Uterus (tissue), 4 donors: ENCODE data around the gene E2F4. TPM values are rescaled to one million over a fixed set of nuclear protein-coding genes. Genes with fewer than 3 reads are reported as not detected.

Experiments
- DNase-seq, 2 donors: peaks; one replicate each; pipeline ENCODE4 v3.0.0-alpha.2; 2019 to 2020
- H3K27ac ChIP-seq, 2 donors: fragments of 200-600 bp; sonication (generic); 1 replicate in 1 of 2; 2 replicates in 1 of 2; pipeline ENCODE4 v1.5.1; 2016 to 2018
- H3K27me3 ChIP-seq, 2 donors: fragments of 200-600 bp; sonication (generic); one replicate each; pipeline ENCODE4 v1.5.1; 2018 to 2019; ENCODE audit warnings: control low read depth in 1 of 2
- H3K36me3 ChIP-seq, 2 donors: fragments of 200-600 bp; sonication (generic); one replicate each; pipeline ENCODE4 v1.5.1; 2019; ENCODE audit warnings: control low read depth in 1 of 2
- H3K4me1 ChIP-seq, 2 donors: fragments of 200-600 bp; sonication (generic); one replicate each; pipeline ENCODE4 v1.5.1; 2018 to 2019; ENCODE audit warnings: control low read depth in 1 of 2
- H3K4me3 ChIP-seq, 2 donors: fragments of 200-600 bp; sonication (generic); 1 replicate in 1 of 2; 2 replicates in 1 of 2; pipeline ENCODE4 v1.5.1; 2018 to 2019; ENCODE audit warnings: mild to moderate bottlenecking in 1 of 2
- H3K9me3 ChIP-seq, 2 donors: fragments of 200-600 bp; sonication (generic); one replicate each; pipeline ENCODE4 v1.5.1; 2019; ENCODE audit warnings: control low read depth in 1 of 2
- POLR2A ChIP-seq, 2 donors: fragments of 450-650 bp; IDR thresholded peaks; one replicate each; pipeline ENCODE4 v1.6.1; 2016; ENCODE audit warnings: antibody characterized with exemption in 2 of 2, mild to moderate bottlenecking in 1 of 2, moderate library complexity in 1 of 2
- intact Hi-C: fragments of 100-400 bp; cut with DNase I; formaldehyde crosslinking; loops from one replicate; pipeline ENCODE4 v1.15.1; 2023; ENCODE audit warnings: low total_unique reads
- total RNA-seq, 4 donors: library from RNA; depleted of rRNA in 3 of 4; stranded (reverse); fragments of >200 nt in 3 of 4; gene quantifications; one replicate each; pipeline versions ENCODE4 v1.1.0 to v1.2.4, GENCODE V29; 2014 to 2023
- TF ChIP-seq, protein P1 (sequence below), 4 experiments: fragments of 200-600 bp in 2 of 4; fragments of 450-650 bp in 2 of 4; sonication (generic) in 2 of 4; IDR thresholded peaks; one replicate each; pipeline ENCODE4 v1.5.1; 2016 to 2019; ENCODE audit warnings: antibody characterized with exemption in 4 of 4, mild to moderate bottlenecking in 2 of 4, moderate library complexity in 1 of 4
- donor health status: DM: yes; HTN: yes; CAD: no.

The E2F4 gene
- total RNA-seq, 4 donors from 2014 or later = 49.2 to 294 (median 77.1) TPM

DNA sequence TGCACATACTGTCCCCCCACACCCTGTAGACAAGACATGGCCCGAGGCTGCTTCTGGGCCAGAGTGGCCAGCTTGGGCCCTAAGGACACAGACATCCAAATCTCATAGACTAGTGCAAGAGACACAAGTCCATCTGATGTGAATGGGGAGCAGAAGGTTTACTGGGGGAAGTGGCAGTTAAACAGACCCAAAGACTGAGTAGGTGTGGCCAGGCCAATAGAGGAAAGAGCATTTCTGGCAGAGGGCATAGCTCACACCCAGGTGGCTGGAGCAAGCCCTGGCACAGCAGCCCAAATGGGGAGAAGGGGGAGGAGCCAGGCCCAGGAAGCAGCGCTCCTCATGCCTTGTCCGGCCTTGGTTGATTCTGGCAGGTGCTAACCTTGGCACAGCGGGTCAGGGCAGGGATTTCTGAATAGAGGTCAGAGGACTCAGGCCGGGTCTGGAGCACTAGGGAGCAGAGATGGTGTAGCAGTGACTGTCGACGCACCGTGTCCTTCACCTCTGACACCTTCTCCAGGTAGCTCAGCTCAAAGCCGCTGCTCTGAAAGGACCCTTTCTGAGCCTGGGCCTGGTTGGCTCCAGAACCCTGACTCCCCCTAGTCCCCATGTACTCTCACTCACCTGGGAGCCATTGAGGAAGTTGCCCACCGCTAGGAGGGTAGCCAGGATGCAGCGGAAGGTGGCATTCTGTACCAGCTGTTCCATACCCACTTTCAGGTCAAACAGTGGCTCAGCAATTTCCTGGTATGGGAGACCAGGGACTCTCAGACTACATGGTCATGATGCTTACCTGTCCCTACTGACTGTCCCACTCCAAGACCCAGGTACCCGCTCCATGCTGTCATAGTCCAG lies 39.1 kb downstream of the E2F4 start:
- intact Hi-C loops = no loop called here
- TF ChIP-seq, protein P1, sequence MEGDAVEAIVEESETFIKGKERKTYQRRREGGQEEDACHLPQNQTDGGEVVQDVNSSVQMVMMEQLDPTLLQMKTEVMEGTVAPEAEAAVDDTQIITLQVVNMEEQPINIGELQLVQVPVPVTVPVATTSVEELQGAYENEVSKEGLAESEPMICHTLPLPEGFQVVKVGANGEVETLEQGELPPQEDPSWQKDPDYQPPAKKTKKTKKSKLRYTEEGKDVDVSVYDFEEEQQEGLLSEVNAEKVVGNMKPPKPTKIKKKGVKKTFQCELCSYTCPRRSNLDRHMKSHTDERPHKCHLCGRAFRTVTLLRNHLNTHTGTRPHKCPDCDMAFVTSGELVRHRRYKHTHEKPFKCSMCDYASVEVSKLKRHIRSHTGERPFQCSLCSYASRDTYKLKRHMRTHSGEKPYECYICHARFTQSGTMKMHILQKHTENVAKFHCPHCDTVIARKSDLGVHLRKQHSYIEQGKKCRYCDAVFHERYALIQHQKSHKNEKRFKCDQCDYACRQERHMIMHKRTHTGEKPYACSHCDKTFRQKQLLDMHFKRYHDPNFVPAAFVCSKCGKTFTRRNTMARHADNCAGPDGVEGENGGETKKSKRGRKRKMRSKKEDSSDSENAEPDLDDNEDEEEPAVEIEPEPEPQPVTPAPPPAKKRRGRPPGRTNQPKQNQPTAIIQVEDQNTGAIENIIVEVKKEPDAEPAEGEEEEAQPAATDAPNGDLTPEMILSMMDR (IDR thresholded peaks at IDR 0.05) = no peak
- TF ChIP-seq POLR2A (IDR thresholded peaks at IDR 0.05) = no peak
- Histone ChIP-seq H3K9me3 (no peaks in the 10 kb centered on the region), H3K36me3 (no peaks in the 10 kb centered on the region), H3K4me3 (no peak overlapping the region), H3K27me3 (no peaks in the 10 kb centered on the region), H3K27ac (no peak overlapping the region), H3K4me1 (peaks cover 4 to 7% of the 10 kb centered on the region in 2 donors)
- DNase-seq = no peak

DNA sequence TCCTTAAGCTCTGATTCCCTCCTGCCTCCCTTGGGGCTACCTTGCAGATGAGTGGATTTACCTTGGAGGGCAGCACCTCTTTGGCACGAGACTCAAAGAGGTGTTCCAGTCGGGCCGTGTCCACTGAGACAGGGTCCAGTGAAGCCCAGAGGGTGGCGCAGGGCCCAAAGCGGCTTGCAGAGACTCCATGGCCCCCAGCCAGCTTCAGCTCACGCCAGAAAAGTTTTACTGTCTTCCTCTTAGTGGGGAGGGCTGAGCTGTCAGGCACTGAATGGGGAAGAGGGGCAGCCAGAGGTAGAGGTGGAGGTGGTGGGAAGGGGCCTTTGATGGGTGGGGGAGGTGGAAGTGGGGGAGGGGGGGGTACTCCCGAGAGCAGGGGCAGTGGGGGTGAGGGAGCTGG lies 41.6 kb downstream of the E2F4 start:
- Histone ChIP-seq H3K4me3 (no peak overlapping the region), H3K9me3 (no peaks in the 10 kb centered on the region), H3K4me1 (no peaks in the 10 kb centered on the region), H3K27me3 (no peaks in the 10 kb centered on the region), H3K36me3 (no peaks in the 10 kb centered on the region), H3K27ac (no peak overlapping the region)
- intact Hi-C loops = no loop called here
- no peak for TF ChIP-seq POLR2A (IDR thresholded peaks at IDR 0.05)
- TF ChIP-seq, protein P1 (IDR thresholded peaks at IDR 0.05) = no peak
- DNase-seq = no peak

DNA sequence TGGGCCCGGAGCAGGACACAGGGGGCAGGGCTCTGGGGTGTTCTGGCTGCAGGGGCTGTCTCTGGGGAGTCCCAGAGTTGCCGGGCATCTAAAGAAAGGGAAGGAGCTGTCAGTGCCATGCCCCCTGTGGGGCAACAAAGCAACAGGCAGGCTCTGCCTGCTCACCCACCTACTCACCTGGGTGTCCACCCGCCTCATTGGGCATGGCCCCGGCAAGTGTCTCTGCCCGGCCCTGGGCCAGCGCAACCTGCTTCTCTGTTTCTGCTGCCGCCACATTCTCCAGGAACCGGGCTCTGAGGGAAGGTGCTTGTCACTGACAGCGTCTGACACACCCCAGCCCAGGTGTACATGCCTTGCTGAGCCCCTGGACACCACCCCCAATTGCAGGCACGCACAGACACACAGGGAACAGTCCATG lies 42.2 kb downstream of the E2F4 start:
- no peak for DNase-seq
- Histone ChIP-seq H3K27ac (no peak overlapping the region), H3K4me1 (no peaks in the 10 kb centered on the region), H3K4me3 (no peak overlapping the region), H3K27me3 (no peaks in the 10 kb centered on the region), H3K9me3 (no peaks in the 10 kb centered on the region), H3K36me3 (no peaks in the 10 kb centered on the region)
- intact Hi-C loops = no loop called here
- TF ChIP-seq, protein P1 (IDR thresholded peaks at IDR 0.05) = no peak

DNA sequence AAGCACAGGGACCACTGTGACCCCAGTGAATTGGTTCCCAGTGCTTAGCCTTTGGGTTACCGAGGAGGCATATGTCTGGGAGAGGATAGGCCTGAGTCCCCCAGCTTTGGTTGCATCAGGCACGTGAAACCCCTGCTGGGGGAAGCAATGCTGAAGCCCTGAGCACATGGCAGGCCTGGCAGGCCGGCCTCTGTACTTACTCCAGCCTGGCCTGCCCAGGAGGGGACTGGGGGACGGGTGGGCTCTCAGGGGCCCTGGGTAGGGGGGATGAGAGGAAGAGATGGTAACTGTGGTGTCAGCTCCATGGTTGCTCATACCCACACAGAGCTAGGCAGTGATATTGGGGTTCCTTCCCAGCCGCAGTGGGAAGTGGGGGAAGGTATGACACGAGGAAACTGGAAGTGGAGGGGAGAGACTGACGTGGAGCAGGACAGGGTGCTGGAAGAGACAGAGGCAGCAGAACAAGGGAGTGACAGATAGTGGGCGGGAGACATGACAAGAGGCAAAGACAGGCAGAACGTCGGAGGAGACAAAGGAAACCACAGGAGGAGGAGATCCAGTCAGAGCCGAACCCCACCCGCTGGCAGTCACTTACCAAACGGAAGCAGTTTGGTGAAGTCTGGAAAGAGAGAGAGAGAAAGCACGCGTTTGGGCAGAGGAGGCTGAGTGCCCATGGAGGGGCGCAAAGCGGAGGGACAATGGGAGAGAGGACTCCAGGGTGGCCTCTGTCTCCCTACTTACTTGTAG lies 44.0 kb downstream of the E2F4 start:
- no peaks in the 10 kb centered on the region for H3K36me3 ChIP-seq
- no peak overlapping the region for H3K27ac ChIP-seq
- no peaks in the 10 kb centered on the region for H3K9me3 ChIP-seq
- intact Hi-C loops = no loop called here
- no peaks in the 10 kb centered on the region for H3K27me3 ChIP-seq
- DNase-seq = no peak
- TF ChIP-seq, protein P1 (IDR thresholded peaks at IDR 0.05) = no peak
- no peak for TF ChIP-seq POLR2A (IDR thresholded peaks at IDR 0.05)
- H3K4me1 ChIP-seq = peaks cover 0 to 6% of the 10 kb centered on the region in 2 donors
- no peak overlapping the region for H3K4me3 ChIP-seq
